ENCODE measurements around the gene SRSF7. TPM values are rescaled to one million over a fixed set of nuclear protein-coding genes. Genes with fewer than 3 reads are reported as not detected.
A peak's percentile ranks its signal among the peaks of the same experiment; 100 is the strongest.
"Not testable (repeated sequence)": the region's sequence is repeated elsewhere in the genome, so short reads cannot be mapped to it uniquely, and the experiment has no call there.

SRSF7 gene
- total RNA-seq, result 105 and 107 TPM in 2 replicates

GRCh38 chr2:38750891-38751595 lies at the start of gene SRSF7:
Gene SRSF7, minus strand, starts transcription at chr2:38751361. Its CDS starts 105 bp downstream, at chr2:38751256.
- peak; percentile 96 to 98 for DNase-seq (ENCODE audit: low read depth in 2 of 2)

GRCh38 chr2:38797953-38798352 lies 46.8 kb upstream of the SRSF7 start:
- no peak for DNase-seq (ENCODE audit: low read depth in 2 of 2)

- DNase-seq (ENCODE audit: low read depth in 2 of 2), result no peak
These were observed 46.1 kb upstream of the SRSF7 start for GRCh38 chr2:38797250-38797676.

GRCh38 chr2:38795016-38795415 lies 43.9 kb upstream of the SRSF7 start:
- DNase-seq (ENCODE audit: low read depth in 2 of 2), result not testable (repeated sequence)

- no peak for DNase-seq (ENCODE audit: low read depth in 2 of 2)
These were observed 43.2 kb upstream of the SRSF7 start for GRCh38 chr2:38794235-38794946.

GRCh38 chr2:38793511-38793910 lies 42.4 kb upstream of the SRSF7 start:
- no peak for DNase-seq (ENCODE audit: low read depth in 2 of 2)

GRCh38 chr2:38792751-38793150 lies 41.6 kb upstream of the SRSF7 start:
- DNase-seq (ENCODE audit: low read depth in 2 of 2), result no peak

- DNase-seq (ENCODE audit: low read depth in 2 of 2), result not testable (repeated sequence)
These were observed 41.2 kb upstream of the SRSF7 start for GRCh38 chr2:38792321-38792720.

- DNase-seq (ENCODE audit: low read depth in 2 of 2), result no peak
These were observed 40.6 kb upstream of the SRSF7 start for GRCh38 chr2:38791744-38792143.

GRCh38 chr2:38789691-38790090 lies 38.5 kb upstream of the SRSF7 start:
- DNase-seq (ENCODE audit: low read depth in 2 of 2), result no peak

GRCh38 chr2:38788306-38788705 lies 37.1 kb upstream of the SRSF7 start:
- no peak for DNase-seq (ENCODE audit: low read depth in 2 of 2)

- DNase-seq (ENCODE audit: low read depth in 2 of 2), result no peak
These were observed 32.4 kb upstream of the SRSF7 start for GRCh38 chr2:38783586-38783985.

GRCh38 chr2:38778687-38779082 lies 27.5 kb upstream of the SRSF7 start:
- DNase-seq (ENCODE audit: low read depth in 2 of 2), result no peak

- no peak for DNase-seq (ENCODE audit: low read depth in 2 of 2)
These were observed 25.4 kb upstream of the SRSF7 start for GRCh38 chr2:38776531-38776930.

GRCh38 chr2:38775921-38776225 lies 24.7 kb upstream of the SRSF7 start:
- DNase-seq (ENCODE audit: low read depth in 2 of 2), result no peak

GRCh38 chr2:38775097-38775920 lies 24.1 kb upstream of the SRSF7 start:
- no peak for DNase-seq (ENCODE audit: low read depth in 2 of 2)

- DNase-seq (ENCODE audit: low read depth in 2 of 2), result no peak
These were observed 20.5 kb upstream of the SRSF7 start for GRCh38 chr2:38771632-38772031.

- no peak for DNase-seq (ENCODE audit: low read depth in 2 of 2)
These were observed 14.4 kb upstream of the SRSF7 start for GRCh38 chr2:38765551-38765950.

GRCh38 chr2:38765149-38765548 lies 14.0 kb upstream of the SRSF7 start:
- no peak for DNase-seq (ENCODE audit: low read depth in 2 of 2)

- no peak for DNase-seq (ENCODE audit: low read depth in 2 of 2)
These were observed 12.6 kb upstream of the SRSF7 start for GRCh38 chr2:38763728-38764127.

GRCh38 chr2:38763228-38763627 lies 12.1 kb upstream of the SRSF7 start:
- DNase-seq (ENCODE audit: low read depth in 2 of 2), result no peak

- DNase-seq (ENCODE audit: low read depth in 2 of 2), result not testable (repeated sequence)
These were observed 4.7 kb upstream of the SRSF7 start for GRCh38 chr2:38755891-38756290.
